Measurements from ENCODE around the gene S100A4.

DNA sequence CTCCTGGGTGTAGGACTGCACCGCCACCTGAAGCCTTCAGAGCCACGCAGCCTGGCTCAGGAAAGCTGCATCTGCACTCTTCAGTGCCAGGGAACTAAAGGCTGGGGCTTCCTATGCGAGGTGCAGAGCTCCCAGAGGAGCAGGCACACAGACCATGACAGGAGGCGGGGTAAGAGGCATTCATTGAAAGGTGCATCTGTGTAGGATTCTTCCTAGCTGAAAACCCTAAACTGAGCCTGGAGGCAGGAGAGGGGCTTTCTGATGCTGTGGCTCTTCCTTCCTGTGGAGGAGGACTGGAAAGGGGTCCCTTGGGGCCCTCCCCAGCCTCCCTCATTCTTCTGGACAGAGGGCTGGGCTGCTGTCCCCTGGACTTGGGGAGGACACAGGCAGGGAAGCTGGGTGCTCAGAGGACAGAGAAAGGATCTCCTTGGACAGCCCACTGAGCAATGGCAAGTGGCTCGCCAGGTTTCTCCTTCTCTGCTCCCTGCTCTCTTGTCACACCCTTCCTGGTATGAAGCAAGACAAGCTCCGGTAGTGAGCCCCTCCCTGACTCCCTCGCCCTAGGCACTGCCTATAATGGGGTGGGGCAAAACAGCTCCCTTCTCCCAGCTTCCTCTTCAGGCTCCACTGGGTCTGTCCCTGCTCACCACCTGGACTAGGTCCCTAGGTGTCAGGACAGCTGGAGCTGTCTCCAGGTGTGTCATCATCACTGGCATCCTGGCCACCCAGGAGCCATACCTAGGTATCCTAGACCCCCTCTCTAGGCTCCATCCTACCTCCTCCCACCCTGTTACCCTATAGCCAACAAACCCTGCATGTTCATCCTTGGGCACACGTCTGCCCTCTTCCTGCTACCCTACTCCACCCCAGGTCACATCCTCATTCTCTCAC is 29.9 kb downstream of the S100A4 start:
- TF ChIP-seq REST (IDR thresholded peaks at IDR 0.05; ENCODE audit: low read depth) (no peak), EZH2 (IDR thresholded peaks at IDR 0.05) (no peak)
- TF ChIP-seq, protein P1, sequence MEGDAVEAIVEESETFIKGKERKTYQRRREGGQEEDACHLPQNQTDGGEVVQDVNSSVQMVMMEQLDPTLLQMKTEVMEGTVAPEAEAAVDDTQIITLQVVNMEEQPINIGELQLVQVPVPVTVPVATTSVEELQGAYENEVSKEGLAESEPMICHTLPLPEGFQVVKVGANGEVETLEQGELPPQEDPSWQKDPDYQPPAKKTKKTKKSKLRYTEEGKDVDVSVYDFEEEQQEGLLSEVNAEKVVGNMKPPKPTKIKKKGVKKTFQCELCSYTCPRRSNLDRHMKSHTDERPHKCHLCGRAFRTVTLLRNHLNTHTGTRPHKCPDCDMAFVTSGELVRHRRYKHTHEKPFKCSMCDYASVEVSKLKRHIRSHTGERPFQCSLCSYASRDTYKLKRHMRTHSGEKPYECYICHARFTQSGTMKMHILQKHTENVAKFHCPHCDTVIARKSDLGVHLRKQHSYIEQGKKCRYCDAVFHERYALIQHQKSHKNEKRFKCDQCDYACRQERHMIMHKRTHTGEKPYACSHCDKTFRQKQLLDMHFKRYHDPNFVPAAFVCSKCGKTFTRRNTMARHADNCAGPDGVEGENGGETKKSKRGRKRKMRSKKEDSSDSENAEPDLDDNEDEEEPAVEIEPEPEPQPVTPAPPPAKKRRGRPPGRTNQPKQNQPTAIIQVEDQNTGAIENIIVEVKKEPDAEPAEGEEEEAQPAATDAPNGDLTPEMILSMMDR (IDR thresholded peaks at IDR 0.05 in 2 of 3, conservative IDR thresholded peaks at IDR 0.05 in 1 of 3; ENCODE audit: borderline replicate concordance in 1 of 3, insufficient read depth in 1 of 3, low read depth in 2 of 3, low read length in 2 of 3): no peak
